ENCODE measurements around the gene ANOS1.

The ANOS1 gene

GRCh38 chrX:8484360-8484949, 247.5 kb downstream of the ANOS1 start:
- no peak for DNase-seq
- no peak for TF ChIP-seq CTCF (IDR thresholded peaks at IDR 0.05; ENCODE audit: low read depth, low read length, missing control alignments)
- in situ Hi-C loops (cut with HindIII; ENCODE audit: low pct_ligation_motif_present, low sequenced_read_pairs): no loop called here

More at GRCh38 chrX:8484360-8484949, 247.5 kb downstream of the ANOS1 start:
- H3K4me3 ChIP-seq (ENCODE audit: low read depth, low read length): no peak overlapping the region
- H3K27ac ChIP-seq: no peak overlapping the region
- H3K27me3 ChIP-seq (replicated peaks): no peaks in the 10 kb centered on the region
- H3K36me3 ChIP-seq (replicated peaks): no peaks in the 10 kb centered on the region
